HG03196 (cell line): Measurements from ENCODE around the gene RFPL1.
"Not testable (repeated sequence)": the region's sequence is repeated elsewhere in the genome, so short reads cannot be mapped to it uniquely, and the experiment has no call there.

Source experiments
- ATAC-seq: cut with Tn5 transposase; IDR thresholded peaks from one replicate; pipeline ENCODE4 v1.9.1; 2021; ENCODE audit not compliant: unreplicated experiment

The RFPL1 gene

GRCh38 chr22:29476116-29476515 is 37.7 kb downstream of the RFPL1 start:
- ATAC-seq, result no peak

GRCh38 chr22:29477723-29478318 is 39.4 kb downstream of the RFPL1 start:
- ATAC-seq, result no peak

GRCh38 chr22:29478326-29479276 is 40.2 kb downstream of the RFPL1 start:
- no peak for ATAC-seq

GRCh38 chr22:29479417-29480261 is 41.3 kb downstream of the RFPL1 start, which contains the start of gene NEFH:
Gene NEFH (plus strand): TSS chr22:29480218. CDS start chr22:29480263, 45 bp downstream.
- no peak for ATAC-seq

- no peak for ATAC-seq
Measured at GRCh38 chr22:29480262-29480511, 41.8 kb downstream of the RFPL1 start.

- ATAC-seq, result no peak
Measured at GRCh38 chr22:29480512-29481264, 42.3 kb downstream of the RFPL1 start.

GRCh38 chr22:29481265-29482000 is 43.0 kb downstream of the RFPL1 start:
- no peak for ATAC-seq

- ATAC-seq, result no peak
Measured at GRCh38 chr22:29482253-29482652, 43.9 kb downstream of the RFPL1 start.

- no peak for ATAC-seq
Measured at GRCh38 chr22:29482726-29483125, 44.3 kb downstream of the RFPL1 start.

GRCh38 chr22:29483254-29483653 is 44.9 kb downstream of the RFPL1 start:
- ATAC-seq, result no peak

- no peak for ATAC-seq
Measured at GRCh38 chr22:29484642-29485041, 46.3 kb downstream of the RFPL1 start.

GRCh38 chr22:29485448-29485847 is 47.1 kb downstream of the RFPL1 start:
- ATAC-seq, result no peak

- ATAC-seq, result no peak
Measured at GRCh38 chr22:29487426-29487986, 49.1 kb downstream of the RFPL1 start.

- not testable (repeated sequence) for ATAC-seq
Measured at GRCh38 chr22:29489127-29489780, 50.9 kb downstream of the RFPL1 start.

GRCh38 chr22:29491012-29491411 is 52.6 kb downstream of the RFPL1 start:
- no peak for ATAC-seq
